Measurements from ENCODE around the gene TARS1. TPM values are rescaled to one million over a fixed set of nuclear protein-coding genes. Genes with fewer than 3 reads are reported as not detected.

The TARS1 gene
- total and polyA plus RNA-seq, 12 donors = 45.3 to 388 (median 106) TPM

DNA sequence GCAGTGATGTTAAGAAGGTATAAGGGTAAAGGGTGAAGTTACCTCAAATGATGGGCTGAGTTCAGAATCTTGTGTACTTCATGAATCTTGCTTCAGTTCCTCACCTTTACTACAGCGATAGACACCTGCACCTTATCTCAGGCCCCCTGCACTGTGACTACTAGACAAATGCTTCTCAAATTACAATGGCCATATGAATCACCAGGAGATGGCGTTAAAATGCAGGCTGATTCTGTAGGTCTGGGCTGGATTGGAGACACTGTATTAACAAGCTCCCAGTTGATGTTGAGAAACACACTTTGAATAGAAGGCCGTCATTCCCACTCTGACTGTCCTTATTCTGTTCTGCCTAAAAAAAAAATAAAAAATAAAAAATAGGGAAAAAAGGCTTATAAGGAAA lies 29.8 kb downstream of the TARS1 start:
- H3K27ac ChIP-seq = no peak overlapping the region
- no peaks in the 10 kb centered on the region for H3K27me3 ChIP-seq
- 49 to 95% (median 70%) methylated on average over 3 of the region's 3 CpGs for WGBS, 4 donors
- TF ChIP-seq POLR2A (IDR thresholded peaks at IDR 0.05) = no peak
- TF ChIP-seq, protein P1, sequence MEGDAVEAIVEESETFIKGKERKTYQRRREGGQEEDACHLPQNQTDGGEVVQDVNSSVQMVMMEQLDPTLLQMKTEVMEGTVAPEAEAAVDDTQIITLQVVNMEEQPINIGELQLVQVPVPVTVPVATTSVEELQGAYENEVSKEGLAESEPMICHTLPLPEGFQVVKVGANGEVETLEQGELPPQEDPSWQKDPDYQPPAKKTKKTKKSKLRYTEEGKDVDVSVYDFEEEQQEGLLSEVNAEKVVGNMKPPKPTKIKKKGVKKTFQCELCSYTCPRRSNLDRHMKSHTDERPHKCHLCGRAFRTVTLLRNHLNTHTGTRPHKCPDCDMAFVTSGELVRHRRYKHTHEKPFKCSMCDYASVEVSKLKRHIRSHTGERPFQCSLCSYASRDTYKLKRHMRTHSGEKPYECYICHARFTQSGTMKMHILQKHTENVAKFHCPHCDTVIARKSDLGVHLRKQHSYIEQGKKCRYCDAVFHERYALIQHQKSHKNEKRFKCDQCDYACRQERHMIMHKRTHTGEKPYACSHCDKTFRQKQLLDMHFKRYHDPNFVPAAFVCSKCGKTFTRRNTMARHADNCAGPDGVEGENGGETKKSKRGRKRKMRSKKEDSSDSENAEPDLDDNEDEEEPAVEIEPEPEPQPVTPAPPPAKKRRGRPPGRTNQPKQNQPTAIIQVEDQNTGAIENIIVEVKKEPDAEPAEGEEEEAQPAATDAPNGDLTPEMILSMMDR (IDR thresholded peaks at IDR 0.05) = peak in 3 of 6 experiments; percentile 28 to 60 (median 49)
- DNase-seq = peak in 5 of 7 donors; percentile 17 to 65 (median 26)
- H3K4me1 ChIP-seq (replicated peaks in 1 of 2) = no peaks in the 10 kb centered on the region
- H3K36me3 ChIP-seq (replicated peaks in 1 of 2) = peaks cover 0 to 46% of the 10 kb centered on the region in 2 donors
- no peaks in the 10 kb centered on the region for H3K9me3 ChIP-seq (replicated peaks in 1 of 3)
- intact Hi-C loops (cut with DNase I) = loop anchor here (10.0 kb wide), 2 partner anchors 464 to 494 kb away; partner anchors contain the start of gene RXFP3 (in 1 of the 2)
- no peak overlapping the region for H3K4me3 ChIP-seq

GRCh38 chr5:33472805-33473409 lies 32.1 kb downstream of the TARS1 start:
- H3K4me3 ChIP-seq = no peak overlapping the region
- no peaks in the 10 kb centered on the region for H3K27me3 ChIP-seq
- peaks cover 0 to 22% of the 10 kb centered on the region in 2 donors for H3K36me3 ChIP-seq (replicated peaks in 1 of 2)
- no peaks in the 10 kb centered on the region for H3K9me3 ChIP-seq (replicated peaks in 1 of 3)
- no peak for DNase-seq
- intact Hi-C loops (cut with DNase I) = loop anchor here (10.0 kb wide), 2 partner anchors 462 to 492 kb away; partner anchors contain the start of gene RXFP3 (in 1 of the 2)
- WGBS, 4 donors = 57 to 77% (median 64%) methylated on average over 2 of the region's 2 CpGs
- H3K27ac ChIP-seq = no peak overlapping the region
- no peaks in the 10 kb centered on the region for H3K4me1 ChIP-seq (replicated peaks in 1 of 2)
- TF ChIP-seq, protein P1 (IDR thresholded peaks at IDR 0.05) = no peak
- no peak for TF ChIP-seq POLR2A (IDR thresholded peaks at IDR 0.05)

DNA sequence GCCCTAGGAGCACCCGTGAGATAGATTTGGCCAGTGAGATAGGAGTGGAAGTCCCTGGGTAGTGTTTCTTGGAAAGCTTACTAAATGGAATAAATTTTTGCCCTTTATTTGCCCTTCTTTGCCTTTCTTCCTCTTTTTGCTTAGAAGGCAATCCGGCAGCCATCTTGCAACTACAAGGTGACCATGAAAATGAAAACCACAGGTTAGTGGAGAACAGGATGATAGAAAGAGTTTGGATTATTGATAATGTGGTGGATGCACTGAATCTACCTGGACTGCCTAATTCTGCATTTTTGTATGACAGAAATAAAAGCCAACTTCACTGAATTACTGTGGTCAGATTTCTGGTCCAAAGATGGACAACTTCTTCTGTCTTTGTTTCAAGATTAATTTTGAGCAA lies 33.2 kb downstream of the TARS1 start:
- no peak for DNase-seq
- H3K9me3 ChIP-seq (replicated peaks in 1 of 3) = no peaks in the 10 kb centered on the region
- TF ChIP-seq, protein P1 (IDR thresholded peaks at IDR 0.05) = no peak
- TF ChIP-seq POLR2A (IDR thresholded peaks at IDR 0.05) = no peak
- no peak overlapping the region for H3K4me3 ChIP-seq
- H3K36me3 ChIP-seq (replicated peaks in 1 of 2) = peaks cover 0 to 11% of the 10 kb centered on the region in 2 donors
- H3K4me1 ChIP-seq (replicated peaks in 1 of 2) = no peaks in the 10 kb centered on the region
- 90 to 97% (median 94%) methylated on average over 2 of the region's 2 CpGs for whole genome bisulfite sequencing, 4 donors
- no peak overlapping the region for H3K27ac ChIP-seq
- intact Hi-C loops (cut with DNase I) = loop anchor here (10.0 kb wide), 2 partner anchors 461 to 491 kb away; partner anchors contain the start of gene RXFP3 (in 1 of the 2)
- H3K27me3 ChIP-seq = no peaks in the 10 kb centered on the region

GRCh38 chr5:33474931-33475499 lies 34.2 kb downstream of the TARS1 start:
- Histone ChIP-seq H3K27me3 (no peaks in the 10 kb centered on the region), H3K4me3 (no peak overlapping the region), H3K4me1 (replicated peaks in 1 of 2) (no peaks in the 10 kb centered on the region), H3K27ac (no peak overlapping the region), H3K9me3 (replicated peaks in 1 of 3) (no peaks in the 10 kb centered on the region), H3K36me3 (replicated peaks in 1 of 2) (peaks cover 0 to 6% of the 10 kb centered on the region in 2 donors)
- DNase-seq = no peak
- 92 to 99% (median 99%) methylated on average over 3 of the region's 3 CpGs for WGBS, 4 donors
- TF ChIP-seq, protein P1 (IDR thresholded peaks at IDR 0.05) = no peak
- no peak for TF ChIP-seq POLR2A (IDR thresholded peaks at IDR 0.05)
- intact Hi-C loops (cut with DNase I) = loop anchor here (10.0 kb wide), 2 partner anchors 460 to 490 kb away; partner anchors contain the start of gene RXFP3 (in 1 of the 2)

All from adrenal gland (tissue), 12 donors.